ENCODE results near the gene CDKN2AIP.
A peak's percentile ranks its signal among the peaks of the same experiment; 100 is the strongest.

- TF ChIP-seq CTCF (IDR thresholded peaks at IDR 0.05) (peak; percentile 97), EZH2 (IDR thresholded peaks at IDR 0.05; ENCODE audit: borderline replicate concordance, insufficient read depth, low read depth, low read length, poor library complexity, severe bottlenecking) (no peak)
Observed at GRCh38 chr4:183471946-183472708, 27.7 kb downstream of the CDKN2AIP start.
